SK-N-SH treated with all-trans-retinoic acid at 6 μM for 48 hours (cell line): ENCODE data around the gene RAX2.

ENCODE experiments used
- ATAC-seq: fragments of 200-7000 bp; cut with Tn5 transposase; 3 replicates; pipeline ENCODE4 v1.9.1; 2020; ENCODE audit warnings: mild to moderate bottlenecking, moderate library complexity
- ARNTL ChIP-seq: fragments of 450-650 bp; formaldehyde crosslinking; IDR thresholded peaks from 2 replicates; pipeline ENCODE4 v1.5.0; 2020; ENCODE audit warnings: low read depth, mild to moderate bottlenecking, moderate library complexity, borderline replicate concordance
- CREB5 ChIP-seq: fragments of 250-450 bp; sonication (Bioruptor Pico); IDR thresholded peaks from 2 replicates; pipeline ENCODE4 v1.5.1; 2020; ENCODE audit warnings: low read depth, mild to moderate bottlenecking, moderate library complexity
- CSDC2 ChIP-seq: fragments of 250-450 bp; sonication (Bioruptor Pico); IDR thresholded peaks from 2 replicates; pipeline ENCODE4 v1.5.0; 2020; ENCODE audit warnings: mild to moderate bottlenecking, moderate library complexity
- CSRNP3 ChIP-seq: fragments of 250-450 bp; sonication (Bioruptor Pico); IDR thresholded peaks from 2 replicates; pipeline ENCODE4 v1.5.1; 2021; ENCODE audit warnings: mild to moderate bottlenecking, moderate library complexity
- ESRRG ChIP-seq: fragments of 250-450 bp; sonication (Bioruptor Pico); IDR thresholded peaks from 2 replicates; pipeline ENCODE4 v1.6.1; 2021; ENCODE audit warnings: mild to moderate bottlenecking
- GLIS3 ChIP-seq: fragments of 250-450 bp; sonication (Bioruptor Pico); IDR thresholded peaks from 2 replicates; pipeline ENCODE4 v1.5.0; 2020; ENCODE audit warnings: mild to moderate bottlenecking, moderate library complexity
- ISL1 ChIP-seq: fragments of 250-450 bp; sonication (Bioruptor Pico); IDR thresholded peaks from 2 replicates; pipeline ENCODE4 v2.1.2; 2022; ENCODE audit warnings: mild to moderate bottlenecking, moderate library complexity
- OSR1 ChIP-seq: fragments of 250-450 bp; sonication (Bioruptor Pico); IDR thresholded peaks from 2 replicates; pipeline ENCODE4 v1.8.0; 2022; ENCODE audit warnings: moderate library complexity, mild to moderate bottlenecking, inconsistent platforms
- PATZ1 ChIP-seq: fragments of 250-450 bp; sonication (Bioruptor Pico); IDR thresholded peaks from 2 replicates; pipeline ENCODE4 v1.8.0; 2020; ENCODE audit warnings: mild to moderate bottlenecking, moderate library complexity, borderline replicate concordance
- RARB ChIP-seq: fragments of 250-450 bp; sonication (Bioruptor Pico); IDR thresholded peaks from 2 replicates; pipeline ENCODE4 v1.8.0; 2021; ENCODE audit warnings: mild to moderate bottlenecking, moderate library complexity
- SNAI2 ChIP-seq: fragments of 250-450 bp; sonication (Bioruptor Pico); IDR thresholded peaks from 2 replicates; pipeline ENCODE4 v1.5.0; 2020; ENCODE audit warnings: mild to moderate bottlenecking, moderate library complexity
- TCF4 ChIP-seq: fragments of 250-450 bp; sonication (Bioruptor Pico); IDR thresholded peaks from 2 replicates; pipeline ENCODE4 v1.8.0; 2021; ENCODE audit warnings: mild to moderate bottlenecking, moderate library complexity, borderline replicate concordance
- TOX ChIP-seq: fragments of 250-450 bp; sonication (Bioruptor Pico); IDR thresholded peaks from 2 replicates; pipeline ENCODE4 v1.8.0; 2021; ENCODE audit warnings: mild to moderate bottlenecking, moderate library complexity, borderline replicate concordance
- TSHZ2 ChIP-seq: fragments of 250-450 bp; sonication (Bioruptor Pico); IDR thresholded peaks from 2 replicates; pipeline ENCODE4 v1.5.0; 2020; ENCODE audit warnings: mild to moderate bottlenecking, moderate library complexity
- ZC3H10 ChIP-seq: fragments of 250-450 bp; sonication (Bioruptor Pico); IDR thresholded peaks from 2 replicates; pipeline ENCODE4 v1.5.1; 2021; ENCODE audit warnings: mild to moderate bottlenecking, moderate library complexity
- ZFP3 ChIP-seq: fragments of 250-450 bp; sonication (Bioruptor Pico); IDR thresholded peaks from 2 replicates; pipeline ENCODE4 v1.5.0; 2020; ENCODE audit warnings: mild to moderate bottlenecking, moderate library complexity
- ZFP30 ChIP-seq: fragments of 450-650 bp; formaldehyde crosslinking; IDR thresholded peaks from 2 replicates; pipeline ENCODE4 v1.5.0; 2022; ENCODE audit warnings: mild to moderate bottlenecking, moderate library complexity
- ZNF70 ChIP-seq: fragments of 450-650 bp; formaldehyde crosslinking; IDR thresholded peaks from 2 replicates; pipeline ENCODE4 v1.5.0; 2020; ENCODE audit warnings: mild to moderate bottlenecking, moderate library complexity
- ZNF8 ChIP-seq: fragments of 450-650 bp; formaldehyde crosslinking; IDR thresholded peaks from 2 replicates; pipeline ENCODE4 v1.5.0; 2020; ENCODE audit warnings: mild to moderate bottlenecking, moderate library complexity

RAX2 gene

GRCh38 chr19:3782330-3782729 lies 10.3 kb upstream of the RAX2 start:
- no peak for TF ChIP-seq CSRNP3 (CRISPR knock-in tag)
- no peak for TF ChIP-seq ZNF8 (CRISPR knock-in tag)
- TF ChIP-seq TSHZ2 (CRISPR knock-in tag): no peak
- TF ChIP-seq ZFP30 (CRISPR knock-in tag): no peak
- TF ChIP-seq CSDC2: no peak
- no peak for TF ChIP-seq TCF4 (CRISPR knock-in tag)
- TF ChIP-seq ESRRG (CRISPR knock-in tag): no peak
- ATAC-seq: no peak

- TF ChIP-seq CSRNP3 (CRISPR knock-in tag): no peak
- no peak for TF ChIP-seq ARNTL (CRISPR knock-in tag)
- no peak for TF ChIP-seq CREB5 (CRISPR knock-in tag)
- TF ChIP-seq, all 23 proteins: peak for 0
Measured at GRCh38 chr19:3781603-3782002, 9.6 kb upstream of the RAX2 start.

GRCh38 chr19:3780786-3781304 lies 8.8 kb upstream of the RAX2 start:
- no peak for ATAC-seq
- TF ChIP-seq RARB (CRISPR knock-in tag): no peak
- no peak for TF ChIP-seq ZFP30 (CRISPR knock-in tag)
- no peak for TF ChIP-seq ESRRG (CRISPR knock-in tag)
- TF ChIP-seq ZNF70 (CRISPR knock-in tag): no peak
- TF ChIP-seq TOX (CRISPR knock-in tag): no peak
- no peak for TF ChIP-seq CREB5 (CRISPR knock-in tag)
- no peak for TF ChIP-seq ZC3H10 (CRISPR knock-in tag)
- TF ChIP-seq PATZ1 (CRISPR knock-in tag): no peak
- TF ChIP-seq ZFP3 (CRISPR knock-in tag): no peak
- TF ChIP-seq CSRNP3 (CRISPR knock-in tag): no peak
- TF ChIP-seq ZNF8 (CRISPR knock-in tag): no peak
- no peak for TF ChIP-seq GLIS3
- no peak for TF ChIP-seq OSR1 (CRISPR knock-in tag)
- TF ChIP-seq ISL1 (CRISPR knock-in tag): no peak
- no peak for TF ChIP-seq ARNTL (CRISPR knock-in tag)
- TF ChIP-seq SNAI2 (CRISPR knock-in tag): no peak
- no peak for TF ChIP-seq CSDC2

More at GRCh38 chr19:3781603-3782002, 9.6 kb upstream of the RAX2 start:
- ATAC-seq: no peak
